CD4-positive, CD25-positive, alpha-beta regulatory T cell (primary cell): ENCODE measurements around the gene SPTSSB. TPM values are rescaled to one million over a fixed set of nuclear protein-coding genes. Genes with fewer than 3 reads are reported as not detected.

Experiments
- ATAC-seq, 2 donors: fragments of 150-1000 bp; cut with Tn5 transposase; one replicate each; pipeline ENCODE4 v1.10.0; 2021; ENCODE audit warnings: low read depth in 2 of 2, moderate number of reproducible peaks in 2 of 2, moderate library complexity in 1 of 2
- DNase-seq, 3 donors: peaks; one replicate each; pipeline versions ENCODE4 v3.0.0 to v3.0.0-alpha.2; 2012 to 2022; ENCODE audit warnings: mixed read lengths in 1 of 3
- H3K27ac ChIP-seq: one replicate; pipeline ENCODE4 v1.7.0; 2013; ENCODE audit warnings: mild to moderate bottlenecking, low read length; ENCODE audit not compliant: insufficient read depth, poor library complexity, severe bottlenecking
- H3K27me3 ChIP-seq: one replicate; pipeline ENCODE4 v1.7.0; 2013; ENCODE audit warnings: low read length; ENCODE audit not compliant: control insufficient read depth, insufficient read depth
- H3K36me3 ChIP-seq: one replicate; pipeline ENCODE4 v1.7.0; 2013; ENCODE audit warnings: mild to moderate bottlenecking, low read length, moderate library complexity; ENCODE audit not compliant: control insufficient read depth, insufficient read depth
- H3K4me1 ChIP-seq: 2 replicates; pipeline ENCODE4 v1.7.0; 2013; ENCODE audit warnings: mild to moderate bottlenecking, low read length; ENCODE audit not compliant: insufficient read depth, control insufficient read depth, poor library complexity, severe bottlenecking
- H3K4me3 ChIP-seq: one replicate; pipeline ENCODE4 v1.7.0; 2013; ENCODE audit warnings: low read depth, mild to moderate bottlenecking, low read length, moderate library complexity
- H3K9me3 ChIP-seq, 2 experiments: 1 replicate in 1 of 2; 2 replicates in 1 of 2; pipeline ENCODE4 v1.7.0; 2013; ENCODE audit warnings: low read length in 2 of 2, mild to moderate bottlenecking in 1 of 2, moderate library complexity in 1 of 2; ENCODE audit not compliant: control insufficient read depth in 2 of 2
- H3K27ac Mint-ChIP-seq, 3 donors: one replicate each; pipeline ENCODE4 v1.8.0; 2020 to 2022; ENCODE audit warnings: mild to moderate bottlenecking in 3 of 3, mixed read lengths in 3 of 3, moderate library complexity in 2 of 3
- H3K27me3 Mint-ChIP-seq: one replicate; pipeline ENCODE4 v1.8.0; 2022; ENCODE audit warnings: mild to moderate bottlenecking, mixed read lengths
- H3K36me3 Mint-ChIP-seq: one replicate; pipeline ENCODE4 v1.8.0; 2020; ENCODE audit warnings: mixed read lengths
- H3K4me1 Mint-ChIP-seq, 4 donors: one replicate each; pipeline ENCODE4 v1.8.0; 2020 to 2022; ENCODE audit warnings: mixed read lengths in 4 of 4, mild to moderate bottlenecking in 1 of 4
- H3K4me3 Mint-ChIP-seq, 4 donors: one replicate each; pipeline ENCODE4 v1.8.0; 2020 to 2022; ENCODE audit warnings: mild to moderate bottlenecking in 4 of 4, mixed read lengths in 4 of 4, moderate library complexity in 3 of 4
- H3K9me3 Mint-ChIP-seq, 7 donors: one replicate each; pipeline ENCODE4 v1.8.0; 2020 to 2022; ENCODE audit warnings: mixed read lengths in 7 of 7, mild to moderate bottlenecking in 3 of 7, moderate library complexity in 2 of 7
- polyA plus RNA-seq, 4 donors: library from polyadenylated mRNA; unstranded; fragments of 300-500 nt; fragmentation: Illumina TruSeq; gene quantifications; one replicate each; pipeline ENCODE4 v1.2.3, GENCODE V29; 2021
- total RNA-seq: library from RNA; stranded (reverse); gene quantifications from one replicate; pipeline ENCODE4 v1.2.3, GENCODE V29; 2022

SPTSSB gene
- total and polyA plus RNA-seq, 5 donors from 2014 or later, result 0.10 to 1.0 (median 0.29) TPM; not detected in 2

DNA sequence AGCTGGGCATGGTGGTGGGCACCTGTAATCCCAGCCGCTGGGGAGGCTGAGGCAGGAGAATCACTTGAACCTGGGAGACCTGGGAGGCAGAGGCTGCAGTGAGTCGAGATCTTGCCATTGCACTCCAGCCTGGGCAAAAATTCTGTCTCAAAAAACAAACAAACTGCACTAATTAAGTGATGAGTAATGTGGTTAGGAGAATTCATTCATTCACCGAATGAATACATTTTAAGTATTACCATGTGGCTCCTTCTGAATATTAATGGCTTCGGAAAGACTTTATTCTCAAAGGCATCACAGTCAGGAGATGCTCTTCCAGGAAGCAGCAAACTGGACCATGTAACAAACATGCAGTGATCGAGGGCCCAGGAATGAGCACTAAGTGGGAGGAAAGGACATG lies 23.6 kb downstream of the SPTSSB start:
- H3K4me1 ChIP-seq, result no peaks in the 10 kb centered on the region
- no peaks in the 10 kb centered on the region for H3K36me3 Mint-ChIP-seq
- ATAC-seq, result no peak
- no peak overlapping the region for H3K4me3 Mint-ChIP-seq
- peaks cover 0 to 2% (median 0%) of the 10 kb centered on the region in 7 donors for H3K9me3 Mint-ChIP-seq
- no peak overlapping the region for H3K27ac Mint-ChIP-seq
- peaks cover 0 to 15% (median 11%) of the 10 kb centered on the region in 4 donors for H3K4me1 Mint-ChIP-seq
- H3K27ac ChIP-seq, result no peak overlapping the region
- H3K9me3 ChIP-seq, result no peaks in the 10 kb centered on the region
- H3K4me3 ChIP-seq, result no peak overlapping the region
- H3K36me3 ChIP-seq, result no peaks in the 10 kb centered on the region
- H3K27me3 Mint-ChIP-seq, result peaks cover 9% of the 10 kb centered on the region
- DNase-seq, result no peak
- H3K27me3 ChIP-seq, result peaks cover 4% of the 10 kb centered on the region

DNA sequence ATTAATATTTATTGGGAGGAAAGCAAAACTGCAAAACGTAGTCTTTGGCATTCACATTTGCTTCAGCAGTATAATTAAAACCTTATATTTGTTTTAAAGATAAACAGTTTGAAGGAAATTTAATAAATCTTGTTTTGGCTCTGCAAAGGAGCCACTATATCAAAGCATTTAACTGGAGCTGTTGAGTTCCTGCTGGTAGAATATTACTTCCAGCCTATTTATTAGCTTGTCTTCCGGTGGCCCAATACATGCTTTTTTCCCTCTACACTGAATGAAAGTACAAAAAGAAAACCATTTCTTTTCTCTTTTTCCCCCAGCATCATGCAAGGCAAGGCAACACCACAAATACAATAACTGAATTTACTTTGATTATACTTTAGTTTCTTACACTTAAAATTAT lies 26.3 kb downstream of the SPTSSB start:
- no peaks in the 10 kb centered on the region for H3K4me1 ChIP-seq
- H3K27me3 ChIP-seq, result no peaks in the 10 kb centered on the region
- no peak overlapping the region for H3K4me3 ChIP-seq
- H3K36me3 ChIP-seq, result no peaks in the 10 kb centered on the region
- DNase-seq (no peak), ATAC-seq (no peak)
- Mint-ChIP-seq H3K27ac (no peak overlapping the region), H3K4me1 (peaks cover 0 to 11% (median 6%) of the 10 kb centered on the region in 4 donors), H3K36me3 (no peaks in the 10 kb centered on the region), H3K9me3 (peaks cover 0 to 4% (median 0%) of the 10 kb centered on the region in 7 donors), H3K27me3 (peaks cover 9% of the 10 kb centered on the region), H3K4me3 (no peak overlapping the region)
- H3K9me3 ChIP-seq, result no peaks in the 10 kb centered on the region
- no peak overlapping the region for H3K27ac ChIP-seq

DNA sequence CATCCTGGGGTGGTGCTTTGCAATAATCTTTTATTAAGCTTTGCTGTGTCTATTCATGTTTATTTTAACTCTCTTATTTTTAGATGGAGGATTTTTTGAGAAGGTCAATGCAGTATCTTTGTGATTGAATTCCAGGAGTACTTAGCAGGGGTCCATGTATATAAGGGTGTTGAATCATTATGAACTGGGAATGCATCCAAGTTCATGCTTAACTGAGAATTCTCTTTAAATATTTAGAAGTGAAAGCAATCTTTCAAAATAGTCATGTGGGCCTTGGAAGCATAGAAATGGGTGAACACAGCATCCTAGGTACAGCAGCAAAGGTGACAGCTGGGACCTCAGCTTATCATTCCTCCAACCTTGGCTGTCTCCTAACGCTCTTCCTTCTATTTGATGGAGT lies 27.3 kb downstream of the SPTSSB start:
- peaks cover 11% of the 10 kb centered on the region for H3K27me3 Mint-ChIP-seq

DNA sequence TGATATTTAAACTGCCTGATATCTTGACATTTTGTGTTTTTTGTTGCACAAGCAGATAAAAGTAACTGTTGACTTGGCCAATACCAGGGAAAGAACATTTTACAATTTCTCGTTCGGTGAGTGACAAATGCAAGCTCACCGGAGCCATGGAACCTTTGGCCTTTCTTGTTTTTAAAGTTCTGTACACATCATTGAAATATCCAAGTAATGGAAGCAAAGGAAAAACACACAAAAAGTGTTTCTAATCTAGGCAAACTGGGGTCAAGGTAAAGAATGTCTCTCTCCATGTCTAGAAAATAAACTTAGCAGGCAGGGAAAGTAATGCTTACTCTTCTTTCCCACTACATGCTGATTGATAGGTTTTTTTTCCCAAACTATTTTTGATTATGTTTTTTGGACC lies 27.8 kb downstream of the SPTSSB start:
- H3K27me3 ChIP-seq, result no peaks in the 10 kb centered on the region
- peaks cover 9% of the 10 kb centered on the region for H3K27me3 Mint-ChIP-seq
- no peaks in the 10 kb centered on the region for H3K36me3 ChIP-seq

More for the DNA sequence above, 27.3 kb downstream of the SPTSSB start:
- H3K9me3 Mint-ChIP-seq, result peaks cover 0 to 4% (median 0%) of the 10 kb centered on the region in 7 donors
- H3K9me3 ChIP-seq, result no peaks in the 10 kb centered on the region
- H3K36me3 ChIP-seq, result no peaks in the 10 kb centered on the region
- no peaks in the 10 kb centered on the region for H3K36me3 Mint-ChIP-seq
- H3K4me1 ChIP-seq, result no peaks in the 10 kb centered on the region
- no peak overlapping the region for H3K4me3 Mint-ChIP-seq
- DNase-seq, result no peak
- ATAC-seq, result no peak
- H3K27ac Mint-ChIP-seq, result no peak overlapping the region
- H3K27me3 ChIP-seq, result no peaks in the 10 kb centered on the region
- H3K4me1 Mint-ChIP-seq, result peaks cover 0 to 3% (median under 1%) of the 10 kb centered on the region in 4 donors
- H3K4me3 ChIP-seq, result no peak overlapping the region
- H3K27ac ChIP-seq, result no peak overlapping the region

DNA sequence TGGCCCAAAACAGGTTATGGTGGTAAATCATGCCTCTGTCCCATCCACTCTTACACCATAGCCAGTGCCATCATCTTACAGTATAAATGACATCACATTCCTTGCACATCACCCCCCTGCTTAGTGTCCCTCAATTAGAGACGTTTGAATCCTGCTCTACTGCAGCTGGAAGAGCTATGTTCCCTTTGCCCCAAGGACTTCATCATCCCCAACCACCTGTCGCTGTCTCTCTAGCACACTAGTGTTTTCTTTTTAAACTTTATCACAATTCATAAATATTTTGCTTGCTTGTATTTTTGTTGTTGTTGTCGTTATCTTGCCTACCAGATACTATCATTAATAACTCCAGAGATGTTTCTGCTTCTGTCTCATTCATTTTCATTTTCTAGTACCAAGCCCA lies 28.7 kb downstream of the SPTSSB start:
- Mint-ChIP-seq H3K4me3 (no peak overlapping the region), H3K4me1 (no peaks in the 10 kb centered on the region), H3K9me3 (peaks cover 0 to 4% (median 0%) of the 10 kb centered on the region in 7 donors), H3K27ac (no peak overlapping the region), H3K36me3 (no peaks in the 10 kb centered on the region), H3K27me3 (peaks cover 9% of the 10 kb centered on the region)
- DNase-seq (no peak), ATAC-seq (no peak)
- Histone ChIP-seq H3K4me1 (no peaks in the 10 kb centered on the region), H3K27me3 (no peaks in the 10 kb centered on the region), H3K4me3 (no peak overlapping the region), H3K9me3 (no peaks in the 10 kb centered on the region), H3K36me3 (no peaks in the 10 kb centered on the region), H3K27ac (no peak overlapping the region)

More for the DNA sequence above, 27.8 kb downstream of the SPTSSB start:
- H3K4me3 ChIP-seq, result no peak overlapping the region
- ATAC-seq, result no peak
- H3K27ac ChIP-seq, result no peak overlapping the region
- peaks cover 0 to 4% (median 0%) of the 10 kb centered on the region in 7 donors for H3K9me3 Mint-ChIP-seq
- no peaks in the 10 kb centered on the region for H3K36me3 Mint-ChIP-seq
- no peak overlapping the region for H3K4me3 Mint-ChIP-seq
- H3K4me1 ChIP-seq, result no peaks in the 10 kb centered on the region
- no peak overlapping the region for H3K27ac Mint-ChIP-seq
- no peak for DNase-seq
- H3K4me1 Mint-ChIP-seq, result no peaks in the 10 kb centered on the region
- H3K9me3 ChIP-seq, result no peaks in the 10 kb centered on the region

DNA sequence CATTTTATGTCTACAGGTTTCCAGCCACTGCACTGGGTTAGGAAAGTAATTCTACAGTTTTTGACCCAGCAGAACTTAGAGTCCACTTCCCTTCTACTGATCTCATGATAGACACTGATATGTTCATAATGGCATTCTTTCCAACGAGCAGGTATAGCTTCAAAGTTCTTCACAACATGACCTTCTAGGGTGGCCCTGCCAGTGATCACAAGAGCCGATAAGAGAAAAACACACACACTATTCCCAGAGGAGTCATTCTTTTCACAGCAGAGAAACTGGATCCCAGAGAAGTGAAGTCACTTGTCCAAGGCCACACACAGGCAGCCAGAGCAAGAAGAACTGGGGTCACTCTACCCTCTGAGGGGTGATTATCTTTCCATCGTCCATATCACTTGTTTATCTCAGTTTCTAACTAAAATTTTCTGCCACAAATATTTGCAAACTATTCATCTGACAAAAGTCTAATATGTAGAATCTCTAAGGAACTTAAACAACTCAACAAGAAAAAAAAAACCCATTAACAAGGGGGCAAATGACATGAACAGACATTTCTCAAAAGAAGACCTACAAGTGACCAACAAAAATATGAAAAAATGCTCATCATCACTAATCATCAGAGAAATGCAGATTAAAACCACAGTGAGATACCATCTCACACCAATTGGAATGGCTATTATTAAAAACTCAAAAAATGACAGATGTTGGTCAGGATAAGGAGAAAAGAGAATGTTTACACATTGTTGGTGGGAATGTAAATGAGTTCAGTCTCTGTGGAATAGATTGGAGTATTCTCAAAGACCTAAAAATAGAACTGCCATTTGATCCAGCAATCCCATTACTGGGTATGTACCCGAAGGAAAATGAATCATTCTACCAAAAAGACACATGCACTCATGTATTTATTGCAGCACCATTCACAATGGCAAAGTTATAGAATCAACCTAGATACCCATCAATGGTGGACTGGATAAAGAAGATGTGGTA lies 31.5 kb downstream of the SPTSSB start:
- Mint-ChIP-seq H3K27ac (no peak overlapping the region), H3K36me3 (no peaks in the 10 kb centered on the region), H3K4me1 (no peaks in the 10 kb centered on the region), H3K4me3 (no peak overlapping the region), H3K9me3 (peaks cover 0 to 6% (median 0%) of the 10 kb centered on the region in 7 donors), H3K27me3 (peaks cover 13% of the 10 kb centered on the region)
- no peaks in the 10 kb centered on the region for H3K9me3 ChIP-seq
- H3K27me3 ChIP-seq, result no peaks in the 10 kb centered on the region
- no peaks in the 10 kb centered on the region for H3K4me1 ChIP-seq
- H3K4me3 ChIP-seq, result no peak overlapping the region
- ATAC-seq (no peak), DNase-seq (no peak)
- no peaks in the 10 kb centered on the region for H3K36me3 ChIP-seq
- H3K27ac ChIP-seq, result no peak overlapping the region

DNA sequence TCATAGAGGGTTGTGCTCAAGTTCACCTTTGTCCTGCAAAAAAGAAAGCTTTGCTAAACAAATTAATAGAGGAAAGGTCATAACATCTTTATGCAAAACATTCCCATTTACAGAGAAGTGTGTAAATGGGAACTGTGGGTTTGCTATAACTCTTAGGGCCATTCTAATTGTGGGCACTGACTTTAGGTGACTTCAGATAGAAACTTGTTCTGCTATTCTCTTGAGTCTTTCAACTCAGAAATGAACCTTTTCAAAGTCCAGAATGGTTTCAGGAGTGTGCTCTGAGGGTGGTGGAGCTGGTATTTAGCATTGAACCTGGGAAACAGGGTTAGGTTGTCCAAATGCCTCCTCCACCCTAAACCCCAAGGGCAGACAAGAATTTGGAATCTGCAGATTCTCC lies 34.0 kb downstream of the SPTSSB start:
- Histone ChIP-seq H3K9me3 (no peaks in the 10 kb centered on the region), H3K27me3 (no peaks in the 10 kb centered on the region), H3K36me3 (no peaks in the 10 kb centered on the region), H3K4me3 (no peak overlapping the region), H3K27ac (no peak overlapping the region), H3K4me1 (no peaks in the 10 kb centered on the region)
- DNase-seq (no peak), ATAC-seq (no peak)
- H3K27me3 Mint-ChIP-seq, result peaks cover 19% of the 10 kb centered on the region
- no peak overlapping the region for H3K27ac Mint-ChIP-seq
- peaks cover 0 to 6% (median 0%) of the 10 kb centered on the region in 7 donors for H3K9me3 Mint-ChIP-seq
- no peaks in the 10 kb centered on the region for H3K4me1 Mint-ChIP-seq
- no peak overlapping the region for H3K4me3 Mint-ChIP-seq
- no peaks in the 10 kb centered on the region for H3K36me3 Mint-ChIP-seq
